Muscle of arm (tissue), 12 donors: ENCODE results near the gene IL20. TPM values are rescaled to one million over a fixed set of nuclear protein-coding genes. Genes with fewer than 3 reads are reported as not detected.
"Not testable (repeated sequence)": the region's sequence is repeated elsewhere in the genome, so short reads cannot be mapped to it uniquely, and the experiment has no call there.

ENCODE experiments used
- DNase-seq: peaks from one replicate; pipeline ENCODE4 v3.0.0-alpha.2; 2013
- polyA plus RNA-seq, 12 donors: library from polyadenylated mRNA; unstranded; fragments of 120-200 nt; gene quantifications; one replicate each; pipeline ENCODE4 v1.2.1, GENCODE V29; 2013; ENCODE audit not compliant: insufficient read length in 12 of 12

IL20 gene
- polyA plus RNA-seq, 12 donors, result not detected

- no peak for DNase-seq
Measured at GRCh38 chr1:206842854-206843253, 22.6 kb upstream of the IL20 start.

DNA sequence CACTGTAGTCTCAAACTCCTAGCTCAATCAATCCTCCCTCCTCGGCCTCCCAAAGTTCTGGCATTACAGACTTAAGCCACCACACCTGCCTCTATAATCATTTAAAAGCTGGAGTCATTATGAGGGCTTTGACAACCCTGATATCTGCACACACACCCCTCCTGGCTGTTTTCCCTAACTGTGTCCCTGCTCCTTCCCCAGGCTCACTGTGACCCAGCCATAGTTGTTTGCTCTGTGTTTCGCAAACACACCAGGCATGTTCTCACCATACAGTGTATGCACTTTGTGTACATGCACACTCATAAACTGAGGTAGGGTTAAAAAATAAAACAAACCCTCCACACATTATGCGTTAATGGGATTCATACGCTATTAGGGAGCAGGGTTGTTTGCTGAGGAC is 21.8 kb upstream of the IL20 start:
- no peak for DNase-seq

- DNase-seq, result no peak
Measured at GRCh38 chr1:206846487-206846886, 18.9 kb upstream of the IL20 start.

DNA sequence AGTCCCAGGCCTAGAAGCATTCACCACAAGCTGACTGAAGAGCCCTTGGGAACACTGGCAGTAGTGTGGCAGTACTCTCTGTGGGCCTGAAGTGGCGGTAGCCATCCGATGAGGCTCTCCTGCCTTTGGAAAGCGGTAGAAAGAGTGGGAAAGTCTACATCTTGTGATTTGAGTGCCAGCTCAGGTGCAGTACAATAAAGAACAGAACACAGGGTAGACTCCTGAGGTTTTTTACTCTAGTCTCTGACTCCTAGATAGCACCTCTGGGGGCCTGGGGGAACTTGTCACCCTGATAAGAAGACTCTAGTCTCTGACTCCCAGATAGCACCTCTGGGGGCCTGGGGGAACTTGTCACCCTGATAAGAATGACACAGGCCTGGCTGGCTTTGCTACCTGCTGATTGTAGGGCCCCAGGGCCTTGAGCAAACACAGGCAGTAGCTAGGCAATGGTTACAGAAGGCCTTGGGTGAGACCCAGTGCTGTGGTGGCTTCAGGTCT is 18.0 kb upstream of the IL20 start:
- DNase-seq, result no peak

DNA sequence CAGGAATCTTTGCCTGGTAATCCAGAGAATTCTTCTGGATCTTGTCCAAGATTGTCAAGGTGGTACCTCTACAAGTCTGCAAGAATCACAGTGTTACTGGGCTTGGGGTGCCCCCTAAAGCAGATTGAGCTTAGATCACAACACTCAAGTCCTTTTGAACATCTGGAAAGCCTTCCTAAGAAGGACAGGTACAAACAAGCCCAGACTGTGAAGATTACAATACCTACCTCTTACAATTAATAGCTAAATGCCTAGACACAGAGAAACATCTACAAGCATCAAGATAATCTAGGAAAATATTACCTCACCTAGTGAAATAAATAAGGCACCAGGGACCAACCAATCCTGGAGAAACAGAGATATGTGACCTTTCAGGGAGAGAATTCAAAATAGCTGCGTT is 17.5 kb upstream of the IL20 start:
- no peak for DNase-seq

DNA sequence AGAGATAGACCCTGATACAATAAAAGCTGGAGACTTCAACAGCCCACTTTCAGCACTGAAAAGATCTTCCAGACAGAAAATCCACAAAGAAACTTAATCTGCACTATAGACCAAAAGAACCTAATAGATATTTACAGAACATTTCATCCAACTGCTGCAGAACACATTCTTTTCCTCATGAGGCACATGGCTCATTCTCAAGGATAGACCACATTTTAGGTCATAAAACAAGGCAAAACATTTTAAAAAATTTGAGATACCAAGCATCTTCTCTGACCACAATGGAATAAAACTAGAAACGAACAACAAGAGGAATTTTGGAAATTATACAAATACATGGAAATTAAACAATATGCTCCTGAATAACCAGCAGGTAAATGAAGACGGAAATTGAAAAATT is 15.0 kb upstream of the IL20 start:
- DNase-seq, result no peak

- DNase-seq, result no peak
Measured at GRCh38 chr1:206851341-206852010, 13.9 kb upstream of the IL20 start.

GRCh38 chr1:206852662-206853061 is 12.8 kb upstream of the IL20 start:
- not testable (repeated sequence) for DNase-seq

DNA sequence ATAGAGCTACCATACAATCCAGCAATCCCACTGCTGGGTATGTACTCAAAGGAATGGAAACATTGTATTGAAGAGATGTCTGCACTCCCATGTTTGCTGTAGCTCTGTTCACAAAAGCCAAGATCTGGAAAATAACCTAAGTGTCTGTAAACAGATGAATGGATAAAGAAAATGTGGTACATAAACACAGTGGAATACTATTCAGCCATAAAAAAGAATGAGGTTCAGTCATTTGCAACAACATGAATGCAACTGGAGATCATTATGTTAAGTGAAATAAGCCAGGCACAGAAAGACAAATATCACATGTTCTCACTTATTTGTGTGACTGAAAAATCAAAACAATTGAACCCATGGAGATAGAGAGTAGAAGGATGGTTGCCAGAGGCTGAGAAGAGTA is 11.7 kb upstream of the IL20 start:
- DNase-seq, result not testable (repeated sequence)

GRCh38 chr1:206854401-206855129 is 10.9 kb upstream of the IL20 start:
- DNase-seq, result no peak

GRCh38 chr1:206855859-206856258 is 9.6 kb upstream of the IL20 start:
- DNase-seq, result no peak

GRCh38 chr1:206856674-206857464 is 8.6 kb upstream of the IL20 start:
- no peak for DNase-seq

DNA sequence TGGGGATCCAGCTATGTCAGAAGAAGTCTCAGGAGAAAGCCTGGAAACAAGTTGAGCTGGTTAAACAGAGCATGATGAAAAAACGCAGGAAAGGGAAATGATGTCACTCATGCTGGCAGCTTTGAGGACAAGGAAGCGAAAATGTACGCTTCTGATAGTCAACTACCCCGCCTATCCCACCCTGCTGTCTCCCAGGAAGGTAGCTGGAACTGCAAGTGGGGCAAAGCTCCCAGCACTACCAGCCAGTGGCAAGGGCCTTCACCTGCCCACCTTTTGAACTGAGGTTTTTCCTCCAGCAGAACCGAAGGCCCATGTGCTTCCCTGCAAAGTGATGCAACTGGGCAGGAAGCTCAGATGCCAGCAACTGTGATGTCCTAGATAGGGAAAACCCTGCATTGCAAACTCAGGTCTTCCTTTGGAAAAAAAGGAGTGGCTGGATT is 6.3 kb upstream of the IL20 start:
- DNase-seq, result peak; percentile 21

GRCh38 chr1:206860165-206860564 is 5.3 kb upstream of the IL20 start:
- DNase-seq, result no peak

- no peak for DNase-seq
Measured at GRCh38 chr1:206863266-206863665, 2.2 kb upstream of the IL20 start.

GRCh38 chr1:206866062-206866461 is 639 bp downstream of the IL20 start:
- no peak for DNase-seq

DNA sequence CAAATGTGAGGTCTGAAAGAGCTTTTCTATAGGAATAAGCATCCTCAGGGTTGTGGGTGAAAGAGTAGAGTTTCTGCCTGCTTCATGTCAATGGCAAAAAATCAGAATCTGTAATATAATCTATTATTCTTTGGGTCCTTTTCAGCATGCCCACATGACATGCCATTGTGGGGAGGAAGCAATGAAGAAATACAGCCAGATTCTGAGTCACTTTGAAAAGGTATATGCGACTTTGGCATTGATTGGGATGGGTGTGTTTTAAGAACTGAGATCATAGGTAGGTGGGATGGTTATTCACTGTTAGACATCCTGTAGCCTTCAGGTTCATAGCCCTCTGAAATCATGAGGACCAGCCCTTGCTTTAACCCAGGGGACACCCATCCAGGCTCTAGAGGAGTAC is 1.8 kb downstream of the IL20 start:
- no peak for DNase-seq

GRCh38 chr1:206867716-206868115 is 2.3 kb downstream of the IL20 start:
- no peak for DNase-seq

- no peak for DNase-seq
Measured at GRCh38 chr1:206868264-206868663, 2.8 kb downstream of the IL20 start.

DNA sequence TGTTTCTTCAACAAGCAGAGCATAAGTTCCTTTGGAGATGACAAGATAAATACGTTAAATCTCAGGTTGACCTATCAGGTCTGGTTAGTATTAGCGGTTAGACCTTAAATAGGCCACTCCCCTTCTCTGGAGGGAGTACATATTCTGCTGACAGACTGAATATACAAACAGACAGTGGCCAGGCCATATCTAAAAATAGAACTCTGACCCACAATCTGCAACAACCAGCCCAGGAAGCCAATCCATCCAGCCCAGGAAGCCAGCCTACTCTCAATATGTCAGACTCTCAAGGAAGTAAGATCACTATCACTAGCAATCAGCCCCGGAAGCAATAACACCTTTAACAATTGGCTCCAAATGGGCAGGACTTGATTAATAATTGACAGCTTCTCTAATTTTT is 6.7 kb downstream of the IL20 start:
- no peak for DNase-seq

GRCh38 chr1:206873603-206874188 is 8.3 kb downstream of the IL20 start:
- no peak for DNase-seq

DNA sequence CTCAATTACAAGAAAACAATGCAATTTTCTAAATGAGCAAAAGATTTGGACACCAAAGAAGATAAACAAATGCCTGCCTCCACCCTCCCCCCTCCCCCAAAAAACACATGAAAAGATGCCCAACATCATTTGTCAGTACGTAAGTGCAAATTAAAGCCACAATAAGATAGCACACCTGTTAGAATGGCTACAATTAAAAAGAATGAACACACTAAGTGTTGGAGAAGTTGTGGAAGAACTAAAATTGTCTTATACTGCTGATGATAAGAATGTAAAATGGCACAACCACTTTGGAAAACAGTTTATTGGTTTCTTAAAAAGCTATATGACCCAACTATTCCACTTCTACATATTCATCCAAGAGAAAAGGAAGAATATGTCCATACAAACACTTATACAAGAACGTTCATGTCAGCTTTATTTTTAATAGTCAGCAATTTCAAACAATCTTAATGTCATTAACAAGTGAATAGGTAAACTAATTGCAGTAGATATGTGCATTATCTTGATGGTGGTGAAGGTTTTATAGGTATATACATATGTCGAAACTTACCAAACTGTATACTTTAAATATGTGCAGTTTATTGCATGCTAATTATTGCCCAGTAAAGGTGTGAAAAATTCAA is 10.4 kb downstream of the IL20 start:
- no peak for DNase-seq
